SKM-1 (cell line): ENCODE results near the gene S100A3.

Source experiments
- DNase-seq: peaks from one replicate; lab custom pipeline; 2025; ENCODE audit not compliant: unreplicated experiment; lab: John Stamatoyannopoulos, UW

The S100A3 gene

DNA sequence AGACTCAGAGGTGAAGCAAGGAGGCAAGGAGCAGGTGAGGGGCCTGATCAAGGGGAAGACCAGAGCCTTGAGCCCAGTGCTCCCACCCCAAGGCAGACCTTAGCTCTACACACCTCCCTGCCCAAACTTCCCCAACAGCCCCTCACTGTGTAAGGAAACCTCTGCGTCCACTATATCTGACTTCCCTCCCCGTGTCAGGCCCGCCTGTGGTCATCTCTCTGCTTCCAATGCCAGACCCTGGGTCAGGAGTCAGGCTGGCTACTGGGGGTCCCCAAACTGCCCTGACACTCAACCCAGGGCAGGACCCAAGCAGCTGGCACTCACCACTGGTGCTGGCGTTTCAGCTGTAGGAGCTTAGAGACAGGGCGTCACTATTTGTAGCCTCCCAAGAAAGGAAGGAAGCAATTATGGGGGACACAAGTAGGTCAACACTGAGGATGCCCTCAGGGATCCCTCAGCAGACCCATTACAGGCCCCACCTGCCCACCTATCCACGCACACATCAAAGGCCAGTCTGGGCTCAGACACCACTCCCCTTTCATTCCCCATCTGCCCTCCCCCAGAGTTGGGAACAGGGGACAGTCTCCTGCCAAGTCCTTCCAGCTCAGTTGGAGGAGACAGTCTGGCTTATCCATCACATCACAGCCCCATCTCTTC lies 811 bp upstream of the S100A3 start:
- DNase-seq: no peak

- DNase-seq: no peak
Measured at GRCh38 chr1:153547560-153548551, 1.2 kb downstream of the S100A3 start.

DNA sequence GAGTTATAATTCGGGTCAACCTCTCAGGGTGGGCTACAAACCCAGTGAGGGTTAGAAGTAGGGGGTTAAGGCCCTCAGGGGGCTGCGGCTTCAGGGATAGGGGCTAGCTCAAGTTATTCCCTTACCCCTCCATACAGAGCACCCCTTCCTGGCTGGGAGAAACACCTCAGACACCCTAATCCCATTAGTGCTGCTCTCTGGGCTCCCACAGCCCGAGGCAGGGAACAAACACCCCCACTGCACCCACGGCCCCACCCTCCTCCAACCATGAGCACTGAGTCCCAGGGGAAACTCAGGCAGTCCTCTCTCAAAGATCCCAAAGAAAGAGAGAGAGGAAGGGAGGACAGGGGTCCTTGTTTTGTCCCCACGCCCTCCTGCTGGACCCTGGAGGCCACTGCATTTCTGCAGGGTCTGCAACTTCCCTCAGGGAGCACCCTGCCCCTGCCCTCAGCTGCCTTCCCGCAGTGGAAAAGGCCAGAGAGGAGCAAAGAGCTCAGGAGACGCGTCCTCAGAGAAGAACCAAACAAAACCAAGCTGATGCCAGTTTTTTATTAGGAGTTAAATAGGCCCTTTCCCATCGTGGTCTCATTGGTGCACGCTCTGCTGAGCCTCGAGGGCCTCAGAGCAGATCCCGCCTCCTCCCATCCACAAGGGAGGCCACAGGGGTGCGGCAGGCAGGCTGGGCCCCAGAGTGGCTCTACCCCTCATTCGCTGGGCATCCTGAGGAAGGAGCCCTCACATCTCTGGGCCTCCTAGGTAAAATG lies 2.1 kb downstream of the S100A3 start:
- DNase-seq: no peak

GRCh38 chr1:153546371-153546770 lies 2.7 kb downstream of the S100A3 start:
- no peak for DNase-seq

- DNase-seq: peak; percentile 98
Measured at GRCh38 chr1:153545067-153546055, 3.7 kb downstream of the S100A3 start, which contains the start of gene S100A4. Gene S100A4, minus strand, starts transcription at chr1:153545806. Its CDS starts 1,012 bp downstream, at chr1:153544794.

- DNase-seq: no peak
Measured at GRCh38 chr1:153544453-153545066, 4.5 kb downstream of the S100A3 start.

DNA sequence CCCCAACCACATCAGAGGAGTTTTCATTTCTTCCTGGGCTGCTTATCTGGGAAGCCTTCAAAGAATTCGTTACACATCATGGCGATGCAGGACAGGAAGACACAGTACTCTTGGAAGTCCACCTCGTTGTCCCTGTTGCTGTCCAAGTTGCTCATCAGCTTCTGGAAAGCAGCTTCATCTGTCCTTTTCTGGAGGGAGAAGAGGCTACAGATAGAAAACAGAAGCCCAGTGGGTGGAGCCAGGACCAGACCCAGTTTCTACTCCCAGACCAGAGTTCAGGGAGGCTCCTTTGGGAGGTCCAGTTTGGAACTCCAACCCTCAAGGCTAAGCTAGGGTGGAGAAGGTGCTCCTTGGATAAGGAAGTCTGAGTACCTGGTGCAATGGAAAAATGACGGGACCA lies 5.3 kb downstream of the S100A3 start:
- no peak for DNase-seq

DNA sequence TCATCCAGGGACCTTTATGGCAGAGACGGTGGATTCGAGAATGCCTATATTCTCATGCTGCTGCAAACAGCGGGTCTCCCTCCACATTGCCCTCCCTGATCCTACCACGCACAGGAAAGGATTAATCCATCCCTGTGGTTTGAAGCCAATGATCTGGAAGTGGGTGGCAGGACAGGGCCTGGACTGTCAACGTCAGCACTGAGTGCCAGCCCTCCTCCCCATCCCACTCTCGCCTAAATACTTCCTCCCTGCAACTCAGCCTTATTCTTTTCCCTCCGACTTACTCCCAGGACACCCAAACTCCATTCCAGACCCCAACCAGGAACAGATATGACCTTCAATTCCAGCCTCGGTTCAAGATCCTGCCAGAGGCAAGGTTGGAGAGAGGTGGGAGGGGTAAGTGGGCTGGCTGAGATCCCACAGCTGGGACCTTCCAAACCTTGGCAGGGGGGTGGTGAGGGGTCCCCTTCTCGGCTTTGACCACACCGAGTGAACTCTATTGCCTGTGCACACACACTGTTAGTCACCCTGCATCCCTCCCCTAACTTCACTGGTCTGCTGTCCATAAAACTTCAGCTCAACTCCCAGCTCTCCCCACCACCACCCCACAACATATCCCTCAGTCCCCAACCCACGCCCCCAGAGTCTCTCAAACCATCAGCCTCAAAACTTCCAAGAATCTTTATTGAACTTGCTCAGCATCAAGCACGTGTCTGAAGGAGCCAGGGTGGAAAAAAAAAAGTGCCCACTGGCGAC lies 5.9 kb downstream of the S100A3 start:
- DNase-seq: no peak

- no peak for DNase-seq
Measured at GRCh38 chr1:153541641-153542590, 7.1 kb downstream of the S100A3 start.

- DNase-seq: peak; percentile 93
Measured at GRCh38 chr1:153540394-153541361, 8.4 kb downstream of the S100A3 start, which contains the start of gene S100A5. Gene S100A5, minus strand, starts transcription at chr1:153540934. Its CDS starts 743 bp downstream, at chr1:153540191.

GRCh38 chr1:153539395-153540093 lies 9.5 kb downstream of the S100A3 start:
- DNase-seq: no peak

DNA sequence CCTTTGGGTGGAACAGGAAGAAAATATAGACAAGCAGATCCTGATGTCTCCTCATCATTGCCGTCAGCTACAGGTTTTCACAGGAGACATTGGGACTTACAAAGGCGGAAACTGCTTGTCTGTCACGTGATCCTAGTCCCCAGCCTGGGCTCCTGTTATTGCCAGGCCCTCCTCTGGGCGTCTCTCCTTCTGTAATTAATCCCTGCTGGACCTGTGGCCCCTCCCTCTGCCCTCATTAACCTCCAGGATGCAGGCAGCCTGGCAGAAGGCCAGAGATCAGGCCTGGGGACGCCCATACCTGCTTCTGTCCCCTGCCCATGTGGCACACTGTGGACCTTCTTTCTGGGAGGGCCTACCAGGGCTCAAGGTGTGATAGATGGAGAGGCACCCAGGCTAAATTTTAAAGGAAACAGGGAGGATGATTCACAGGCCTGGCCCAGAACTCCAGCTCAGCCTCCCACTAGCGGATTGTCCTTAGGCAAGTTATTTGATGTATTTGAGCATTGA lies 10.7 kb downstream of the S100A3 start:
- no peak for DNase-seq

DNA sequence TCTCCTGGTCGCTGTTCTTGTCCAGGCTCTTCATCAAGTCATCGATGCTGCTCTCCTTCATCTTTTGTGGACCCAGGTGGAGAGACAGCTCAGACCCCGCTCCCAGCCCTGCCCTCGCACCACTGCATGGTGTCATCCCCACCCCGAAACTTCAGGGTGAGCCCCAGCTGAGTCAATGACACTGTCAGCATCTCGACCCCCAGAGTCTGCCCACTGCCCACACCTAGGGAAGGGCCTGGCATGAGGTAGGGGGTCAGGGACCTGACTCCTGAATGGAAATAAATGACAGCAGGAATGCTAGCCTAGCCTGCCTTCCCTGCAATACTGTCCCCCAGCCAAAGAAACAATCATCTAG lies 11.7 kb downstream of the S100A3 start:
- DNase-seq: no peak

- DNase-seq: no peak
Measured at GRCh38 chr1:153536671-153537375, 12.2 kb downstream of the S100A3 start.

- peak; percentile 68 for DNase-seq
Measured at GRCh38 chr1:153536012-153536670, 12.9 kb downstream of the S100A3 start.
